HG02840 (cell line): Measurements from ENCODE around the gene GPER1.

Source experiments
- ATAC-seq: cut with Tn5 transposase; IDR thresholded peaks from one replicate; pipeline ENCODE4 v1.9.1; 2021; ENCODE audit warnings: mild to moderate bottlenecking, moderate library complexity, moderate number of reproducible peaks; ENCODE audit not compliant: unreplicated experiment, low FRiP score

GPER1 gene

DNA sequence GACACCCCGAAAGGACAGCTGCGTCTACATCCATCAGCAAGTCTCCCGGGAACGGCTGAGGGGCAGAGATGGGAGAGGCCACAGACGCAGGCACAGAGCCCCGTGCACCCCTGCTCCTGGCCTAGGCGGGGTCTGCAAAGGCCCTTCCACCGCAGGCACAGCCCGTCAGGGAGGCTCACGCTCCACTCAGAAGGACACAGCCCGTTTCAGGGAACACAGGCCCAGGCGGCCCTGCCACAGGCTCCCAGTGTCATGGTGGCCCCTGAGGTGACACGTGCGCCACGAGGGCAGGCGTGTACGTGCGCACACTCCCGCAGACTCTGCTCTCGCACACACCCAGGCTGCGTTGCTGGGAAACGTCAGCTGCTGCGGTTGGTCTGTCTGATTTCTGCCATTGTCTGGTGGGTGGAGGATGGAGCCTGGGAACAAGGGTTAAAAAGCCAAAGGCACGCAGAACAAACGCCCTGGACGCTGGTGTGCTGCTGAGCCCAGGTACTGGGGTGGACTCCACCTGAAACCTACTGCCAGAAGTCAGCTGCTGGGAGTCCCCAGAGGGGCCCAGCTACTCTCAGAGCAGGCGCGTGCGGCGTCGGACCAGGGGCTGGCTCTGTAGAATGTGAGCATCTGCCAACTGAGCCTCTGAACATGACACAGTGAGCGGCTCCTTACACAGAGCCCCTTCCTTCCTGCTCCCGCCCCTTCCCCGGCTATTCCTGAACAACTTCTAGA, 13.1 kb downstream of the GPER1 start:
- ATAC-seq = no peak

DNA sequence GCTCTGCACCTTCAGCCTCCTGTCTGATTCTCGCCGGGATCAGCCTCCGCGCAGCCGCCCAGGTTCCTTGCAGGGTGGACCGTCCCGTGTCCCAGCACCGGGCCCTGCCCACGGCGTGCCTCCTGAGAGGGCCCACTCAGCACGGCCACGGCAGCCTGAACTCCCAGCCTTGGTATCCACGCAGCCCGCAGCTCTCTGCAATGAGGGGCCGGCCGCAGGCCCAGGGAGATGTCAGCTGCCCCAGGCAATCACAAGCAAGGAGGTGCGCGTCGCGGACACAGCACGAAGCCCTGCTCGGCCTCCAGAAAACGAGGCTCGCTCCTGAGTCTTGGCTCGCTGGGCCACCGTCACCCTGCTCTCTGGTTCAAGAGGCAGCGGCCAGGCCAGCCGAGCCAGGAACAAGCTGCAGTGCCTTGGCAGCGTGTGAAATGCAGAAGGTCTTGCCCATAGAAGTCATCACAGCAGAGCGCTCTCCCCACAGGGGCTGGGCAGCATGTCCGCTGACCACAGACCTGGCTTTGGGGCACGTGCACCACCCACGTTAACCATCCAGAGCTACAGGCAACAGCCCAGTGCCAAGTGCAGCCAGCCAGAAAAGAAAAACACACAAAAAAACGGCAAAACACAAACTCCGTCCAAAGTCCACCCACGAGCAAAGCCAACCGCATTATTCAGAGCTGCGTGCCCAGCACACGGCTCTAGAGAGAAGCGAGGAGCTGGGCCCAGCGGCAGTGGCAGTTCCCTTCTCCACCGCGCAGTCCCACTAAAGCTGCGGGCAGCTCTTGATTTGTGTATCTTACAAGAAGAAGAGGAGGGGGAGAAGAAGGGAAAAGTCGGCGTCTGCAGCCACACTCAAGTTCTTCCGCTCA, 13.9 kb downstream of the GPER1 start:
- no peak for ATAC-seq

- no peak for ATAC-seq
Observed at GRCh38 chr7:1103009-1103788, 15.3 kb downstream of the GPER1 start.

- ATAC-seq = no peak
Observed at GRCh38 chr7:1103789-1104515, 16.0 kb downstream of the GPER1 start.

DNA sequence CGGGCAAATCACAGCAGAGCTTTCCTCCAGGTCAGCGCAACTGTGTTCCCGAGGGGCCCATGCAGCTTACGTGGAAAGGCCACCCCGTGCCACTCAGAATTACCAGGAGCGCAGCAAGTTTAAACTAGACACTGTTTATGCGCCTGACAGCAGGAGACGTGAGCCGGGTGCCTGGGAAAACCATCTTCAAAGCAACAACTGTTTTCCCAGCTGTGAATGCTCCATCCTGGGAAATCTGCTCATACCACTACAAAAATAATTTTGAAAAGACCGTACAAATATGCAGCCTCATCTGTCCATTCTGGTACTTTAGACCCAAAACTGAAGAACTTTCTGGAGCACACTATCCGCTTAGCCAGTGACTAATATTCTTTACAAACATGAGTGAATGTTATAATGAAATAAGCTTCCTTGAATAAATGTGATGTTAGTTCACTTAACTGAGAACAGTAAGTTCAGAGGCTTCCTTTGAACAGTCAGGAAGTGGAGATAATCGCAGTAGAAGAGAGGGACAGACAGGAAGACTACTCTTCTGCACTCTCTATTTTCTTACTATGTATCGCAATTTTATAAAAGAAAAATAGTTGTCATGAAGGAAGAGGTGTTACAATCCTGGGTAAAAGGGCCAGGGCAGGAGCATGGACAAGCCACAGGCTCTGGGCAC, 16.7 kb downstream of the GPER1 start:
- ATAC-seq = no peak

DNA sequence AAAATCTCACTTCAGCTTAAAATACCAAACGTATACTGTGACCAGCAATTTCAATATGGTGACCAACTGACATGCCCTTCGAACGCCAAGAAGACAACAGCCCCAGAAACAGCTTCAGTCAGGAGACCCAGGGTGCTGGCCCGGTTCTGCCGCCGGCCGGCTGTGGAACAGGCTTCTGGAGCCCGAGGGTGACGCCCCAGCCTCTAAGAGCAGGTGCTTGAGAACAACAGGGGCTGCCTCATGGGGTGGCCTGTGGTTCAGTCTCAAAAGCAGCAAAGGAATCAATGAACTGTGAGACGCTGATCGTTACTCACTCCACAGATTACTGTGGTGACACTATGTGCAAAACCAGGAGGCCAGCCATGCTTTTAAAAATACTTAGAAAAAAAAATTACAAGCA, 17.3 kb downstream of the GPER1 start:
- no peak for ATAC-seq

DNA sequence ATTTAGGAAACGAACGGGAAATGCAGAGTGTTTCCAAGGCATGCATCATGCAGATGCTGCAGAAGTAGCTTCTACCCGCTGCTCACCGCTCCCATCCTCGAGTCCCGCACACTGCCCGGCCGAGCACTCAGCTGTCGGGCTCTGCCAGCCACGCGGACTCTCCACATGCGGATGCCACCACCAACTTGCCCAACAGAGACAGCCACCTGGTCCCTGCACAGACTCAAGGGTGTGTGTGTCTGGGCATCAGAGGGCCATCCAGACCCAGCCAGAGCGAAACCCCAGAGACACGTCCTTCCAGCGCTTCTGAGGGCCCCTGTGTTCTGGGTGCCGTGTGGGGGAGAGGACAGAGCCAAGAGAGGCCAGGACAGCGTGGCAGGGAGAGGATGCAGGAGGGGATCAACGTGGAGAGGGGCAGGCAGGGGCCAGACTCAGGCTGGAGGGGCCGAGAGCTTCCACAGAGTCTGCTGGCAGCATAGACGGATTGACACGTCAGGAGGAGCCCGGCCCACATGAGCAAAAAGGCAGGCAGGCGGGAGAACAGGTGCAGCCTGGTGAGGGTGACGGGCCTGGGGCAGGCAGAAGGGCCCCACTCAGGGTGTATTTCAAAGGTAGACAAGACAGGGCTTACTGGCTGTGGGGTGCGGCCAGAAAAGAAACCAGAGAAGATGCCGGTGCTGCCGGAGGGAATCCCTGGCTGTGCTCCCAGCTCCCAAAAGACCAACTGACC, 18.3 kb downstream of the GPER1 start:
- ATAC-seq = no peak

- no peak for ATAC-seq
Observed at GRCh38 chr7:1106793-1107421, 19.0 kb downstream of the GPER1 start.

GRCh38 chr7:1108264-1108920, 20.5 kb downstream of the GPER1 start:
- ATAC-seq = no peak

- no peak for ATAC-seq
Observed at GRCh38 chr7:1109581-1110310, 21.8 kb downstream of the GPER1 start.

GRCh38 chr7:1110358-1110757, 22.4 kb downstream of the GPER1 start:
- no peak for ATAC-seq

DNA sequence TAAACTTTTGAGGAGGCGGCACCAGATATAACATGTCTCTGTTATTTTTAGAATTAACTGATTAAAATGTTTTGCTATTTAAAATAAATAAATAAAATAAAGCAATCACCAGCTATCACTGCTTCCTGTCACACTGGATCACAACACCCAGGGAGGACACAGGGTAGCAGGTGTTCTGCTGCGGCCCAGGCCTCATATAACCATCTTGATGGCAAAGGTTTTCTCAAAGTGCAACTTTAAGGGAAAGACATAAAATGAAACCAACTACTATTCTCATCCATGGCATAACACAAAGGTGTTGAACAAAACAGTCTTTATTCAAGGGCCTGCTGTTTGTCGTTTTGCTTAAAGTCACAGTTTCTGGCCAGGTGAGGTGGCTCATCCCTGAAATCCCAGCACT, 23.2 kb downstream of the GPER1 start:
- no peak for ATAC-seq

DNA sequence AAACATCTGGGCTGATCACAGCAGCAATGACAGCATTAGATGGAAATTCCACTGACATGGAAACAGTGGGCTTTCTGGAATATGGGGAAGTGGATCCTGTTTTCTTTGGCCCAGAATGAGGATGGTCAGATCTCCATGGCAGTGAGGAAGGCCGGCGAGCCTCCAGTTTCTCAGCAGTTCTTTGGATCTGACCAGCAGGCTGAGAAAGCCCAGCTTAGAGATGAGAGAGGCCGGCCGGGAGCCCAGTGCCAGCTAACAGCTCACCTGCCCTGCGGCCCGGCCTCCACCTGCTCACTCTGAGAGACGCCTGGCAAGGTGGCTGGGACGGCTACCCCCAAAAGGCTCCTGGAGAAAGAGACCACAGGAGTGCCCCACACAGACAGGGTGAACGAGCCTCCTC, 24.2 kb downstream of the GPER1 start:
- no peak for ATAC-seq

- no peak for ATAC-seq
Observed at GRCh38 chr7:1112625-1113547, 25.0 kb downstream of the GPER1 start.

DNA sequence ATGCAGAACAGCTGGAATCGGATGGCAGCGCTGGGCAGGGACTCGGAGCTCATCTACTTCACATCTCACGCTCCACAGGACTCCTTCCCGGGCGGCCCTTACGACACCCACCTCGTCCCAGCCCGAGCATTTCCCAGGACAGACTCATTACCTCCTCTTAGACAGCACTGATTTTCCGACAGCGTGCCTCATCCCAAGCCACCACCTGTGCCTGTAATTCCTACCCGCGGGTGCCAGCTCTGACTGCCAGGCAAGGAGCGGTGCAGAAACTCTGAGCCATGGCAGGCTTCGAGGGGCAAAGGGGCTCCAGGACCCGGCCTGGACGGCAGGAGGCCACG, 25.6 kb downstream of the GPER1 start:
- ATAC-seq = no peak

- no peak for ATAC-seq
Observed at GRCh38 chr7:1114088-1114487, 26.2 kb downstream of the GPER1 start.

- ATAC-seq = no peak
Observed at GRCh38 chr7:1114505-1114904, 26.6 kb downstream of the GPER1 start.
